A549 (cell line): Measurements from ENCODE around the gene SEPSECS. TPM values are rescaled to one million over a fixed set of nuclear protein-coding genes. Genes with fewer than 3 reads are reported as not detected.

Experiments used
- ATAC-seq, 2 experiments: fragments of 200-7000 bp in 1 of 2; fragments of >200 bp in 1 of 2; cut with Nextera tagmentation in 1 of 2; cut with Tn5 transposase in 1 of 2; 3 replicates each; pipeline versions ENCODE4 v1.8.0 to v1.9.1; 2018 to 2020; ENCODE audit warnings: mild to moderate bottlenecking in 1 of 2, moderate library complexity in 1 of 2
- CTCF ChIA-PET: fragments of 300-600 bp; sonication (Branson Sonifier 250); formaldehyde crosslinking; extraction: SDS; loops from one replicate; lab custom pipeline; 2021; ENCODE audit warnings: antibody characterized with exemption, inconsistent platforms; lab: Yijun Ruan, JAX
- POLR2A ChIA-PET: fragments of 350-600 bp; formaldehyde crosslinking; extraction: SDS; loops from one replicate; lab custom pipeline; 2021; ENCODE audit warnings: antibody characterized with exemption, inconsistent platforms; lab: Yijun Ruan, JAX
- DNase-seq, 2 experiments: peaks; one replicate each; pipeline versions ENCODE4 v3.0.0 to v3.0.0-alpha.2; 2011 to 2016; ENCODE audit warnings: low read depth in 1 of 2, low spot score in 1 of 2
- FAIRE-seq: peaks from 2 replicates; lab custom pipeline; 2011; peaks lifted over from hg19 to GRCh38; lab: Jason Lieb, UNC
- H3K27ac ChIP-seq, 2 experiments: fragments of >200 bp; sonication (Bioruptor Twin); formaldehyde crosslinking; 3 replicates each; pipeline ENCODE4 v1.5.1; 2016 to 2017
- H3K4me1 ChIP-seq: fragments of >200 bp; sonication (Bioruptor Twin); formaldehyde crosslinking; 3 replicates; pipeline ENCODE4 v1.6.1; 2016
- H3K4me2 ChIP-seq: fragments of >200 bp; sonication (Bioruptor Twin); formaldehyde crosslinking; 3 replicates; pipeline ENCODE4 v1.6.1; 2016
- H3K4me3 ChIP-seq: fragments of >200 bp; sonication (Bioruptor Twin); formaldehyde crosslinking; 3 replicates; pipeline ENCODE4 v1.5.1; 2016
- H3K9me3 ChIP-seq: fragments of >200 bp; sonication (Bioruptor Twin); formaldehyde crosslinking; 3 replicates; pipeline ENCODE4 v1.6.1; 2016
- BHLHE40 ChIP-seq: IDR thresholded peaks from 2 replicates; pipeline ENCODE4 v1.6.1; 2012; ENCODE audit warnings: low read depth, low read length, inconsistent platforms
- CBX2 ChIP-seq: fragments of 200-600 bp; sonication (generic); IDR thresholded peaks from 2 replicates; pipeline ENCODE4 v1.6.1; 2016; ENCODE audit warnings: low read depth, mild to moderate bottlenecking, borderline replicate concordance
- CEBPB ChIP-seq, 2 experiments: fragments of >200 bp in 1 of 2; sonication (Bioruptor Twin) in 1 of 2; formaldehyde crosslinking in 1 of 2; IDR thresholded peaks; 2 replicates each; pipeline ENCODE4 v1.6.1; 2012 to 2016
- CHD2 ChIP-seq: fragments of 150-350 bp; IDR thresholded peaks from 2 replicates; pipeline ENCODE4 v1.6.1; 2014; ENCODE audit warnings: low read length; ENCODE audit not compliant: partially characterized antibody
- EHF ChIP-seq: fragments of 250-450 bp; sonication (Bioruptor Pico); IDR thresholded peaks from 2 replicates; pipeline ENCODE4 v1.5.0; 2020; ENCODE audit warnings: mild to moderate bottlenecking
- GATA3 ChIP-seq: IDR thresholded peaks from 2 replicates; pipeline ENCODE4 v1.6.1; 2012; ENCODE audit warnings: borderline replicate concordance
- HEYL ChIP-seq: fragments of 250-450 bp; sonication (Bioruptor Pico); IDR thresholded peaks from 2 replicates; pipeline ENCODE4 v1.8.0; 2021; ENCODE audit warnings: mild to moderate bottlenecking, moderate library complexity
- HOXA7 ChIP-seq: fragments of 250-450 bp; sonication (Bioruptor Pico); IDR thresholded peaks from 2 replicates; pipeline ENCODE4 v1.5.0; 2020; ENCODE audit warnings: mild to moderate bottlenecking, moderate library complexity
- HOXB5 ChIP-seq: fragments of 250-450 bp; sonication (Bioruptor Pico); IDR thresholded peaks from 2 replicates; pipeline ENCODE4 v1.5.0; 2020; ENCODE audit warnings: mild to moderate bottlenecking, moderate library complexity
- JUN ChIP-seq, 2 experiments: fragments of >200 bp; sonication (Bioruptor Twin); formaldehyde crosslinking; IDR thresholded peaks; 2 replicates in 1 of 2; 3 replicates in 1 of 2; pipeline ENCODE4 v1.6.1; 2016 to 2017
- JUNB ChIP-seq: fragments of >200 bp; sonication (Bioruptor Twin); formaldehyde crosslinking; IDR thresholded peaks from 2 replicates; pipeline ENCODE4 v1.6.1; 2016
- KDM5A ChIP-seq: fragments of 200-600 bp; sonication (generic); IDR thresholded peaks from 2 replicates; pipeline ENCODE4 v1.6.1; 2016; ENCODE audit warnings: antibody characterized with exemption, mild to moderate bottlenecking
- MYC ChIP-seq: IDR thresholded peaks from 2 replicates; pipeline ENCODE4 v1.6.1; 2012; ENCODE audit warnings: mild to moderate bottlenecking, inconsistent platforms, low read length, improper control_type of control experiment, borderline replicate concordance
- NR3C1 ChIP-seq: fragments of >200 bp; sonication (Bioruptor Twin); formaldehyde crosslinking; IDR thresholded peaks from 3 replicates; pipeline ENCODE4 v1.6.1; 2017
- PHF8 ChIP-seq: fragments of 200-600 bp; sonication (generic); IDR thresholded peaks from 2 replicates; pipeline ENCODE4 v1.6.1; 2016; ENCODE audit warnings: low read depth, mild to moderate bottlenecking, antibody characterized with exemption, moderate library complexity, borderline replicate concordance
- RAD21 ChIP-seq, 2 experiments: fragments of >200 bp in 1 of 2; sonication (Bioruptor Twin) in 1 of 2; formaldehyde crosslinking in 1 of 2; IDR thresholded peaks in 1 of 2; conservative IDR thresholded peaks in 1 of 2; 2 replicates in 1 of 2; 3 replicates in 1 of 2; pipeline ENCODE4 v1.6.1; 2012 to 2018; ENCODE audit warnings: inconsistent platforms in 1 of 2
- REST ChIP-seq: fragments of 200-600 bp; sonication (generic); IDR thresholded peaks from 2 replicates; pipeline ENCODE4 v1.6.1; 2016; ENCODE audit warnings: antibody characterized with exemption, mild to moderate bottlenecking, moderate library complexity
- RNF2 ChIP-seq: fragments of 200-600 bp; sonication (generic); IDR thresholded peaks from 2 replicates; pipeline ENCODE4 v1.6.1; 2016; ENCODE audit warnings: low read depth, mild to moderate bottlenecking, antibody characterized with exemption, moderate library complexity, borderline replicate concordance
- WGBS: methylation state at CpG from one replicate; pipeline ENCODE4 v1.1.6; 2017; ENCODE audit errors: missing lambda C conversion rate; 5-methylcytosine and 5-hydroxymethylcytosine counted together
- polyA plus RNA-seq, 4 experiments: library from polyadenylated mRNA; depleted of rRNA in 3 of 4; stranded (reverse); fragments of >200 nt; fragmentation: RNase III in 1 of 4; extraction: RNeasy Plus Mini Kit Qiagen cat#74134 plus additional on column Dnase treatment in 1 of 4; gene quantifications; 2 replicates in 3 of 4; 3 replicates in 1 of 4; pipeline ENCODE4 v1.2.3, GENCODE V29; 2011 to 2017
- TF ChIP-seq, protein P1 (sequence below): fragments of 150-350 bp; IDR thresholded peaks from 2 replicates; pipeline ENCODE4 v1.6.1; 2014; ENCODE audit warnings: low read depth, mild to moderate bottlenecking, low read length
- TF ChIP-seq, protein P2 (sequence below): fragments of >200 bp; sonication (Bioruptor Twin); formaldehyde crosslinking; IDR thresholded peaks from 2 replicates; pipeline ENCODE4 v1.6.1; 2016

Gene SEPSECS
- polyA plus RNA-seq, 2 of the 4 experiments (the other 2 are of a cell fraction) = 2.9 to 9.7 TPM

GRCh38 chr4:25078523-25078922 is 81.7 kb downstream of the SEPSECS start (continued):
- TF ChIP-seq BHLHE40 (no peak), REST (no peak), KDM5A (no peak), JUNB (no peak), CBX2 (no peak), NR3C1 (no peak)

DNA sequence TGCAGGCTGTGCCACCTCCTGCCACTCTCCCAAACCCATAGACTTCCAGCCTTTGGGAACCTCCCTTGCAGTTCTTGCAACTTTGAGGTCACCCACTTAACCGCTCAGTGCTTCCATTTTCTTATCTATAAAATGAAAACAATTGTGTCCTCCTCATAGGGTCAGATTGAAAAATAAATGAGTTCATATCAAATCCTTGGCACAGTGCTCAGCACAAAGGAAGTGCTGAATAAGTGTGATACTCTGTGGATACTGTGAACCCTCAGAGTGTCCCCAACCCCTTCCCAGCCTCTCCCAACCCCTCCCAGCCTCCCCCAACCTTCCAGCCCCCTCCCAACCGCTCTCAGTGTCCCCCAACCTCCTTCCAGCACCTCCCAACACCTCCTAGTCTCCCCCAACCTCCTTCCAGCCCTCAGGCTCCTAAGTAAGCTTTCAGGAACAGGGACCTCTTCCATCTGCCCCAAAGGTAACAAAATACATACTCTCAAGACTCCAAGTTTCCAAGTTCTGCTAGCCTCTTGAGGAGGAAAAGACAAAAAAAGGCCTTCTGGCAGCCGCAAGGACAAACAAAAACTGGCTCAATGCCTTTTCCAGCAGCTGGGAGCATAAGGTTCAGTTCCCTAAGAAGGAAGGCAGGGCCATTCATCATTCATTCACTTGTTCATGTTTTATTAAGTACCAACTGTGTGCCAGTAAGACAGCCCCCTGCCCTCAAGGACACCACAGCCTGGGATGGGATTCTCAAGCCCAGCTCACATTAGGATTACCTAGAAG is 83.4 kb downstream of the SEPSECS start:
- Histone ChIP-seq H3K4me3 (no peak overlapping the region), H3K9me3 (no peaks in the 10 kb centered on the region), H3K4me1 (no peaks in the 10 kb centered on the region), H3K27ac (no peak overlapping the region), H3K4me2 (no peak overlapping the region)
- 17% methylated on average over 3 of the region's 3 CpGs for WGBS
- CTCF ChIA-PET = interaction anchor here (0.6 kb wide), 1 partner anchor 146 kb away, joined by 4 read pairs; no protein-coding TSS in a partner anchor
- DNase-seq (no peak), FAIRE-seq (no peak), ATAC-seq (no peak)
- POLR2A ChIA-PET = no interaction called here
- TF ChIP-seq NR3C1 = no peak
- no peak for TF ChIP-seq PHF8
- no peak for TF ChIP-seq EHF (CRISPR knock-in tag)
- no peak for TF ChIP-seq GATA3
- no peak for TF ChIP-seq MYC
- TF ChIP-seq RAD21 (conservative IDR thresholded peaks at IDR 0.05 in 1 of 2, IDR thresholded peaks at IDR 0.05 in 1 of 2) = no peak
- TF ChIP-seq RNF2 = no peak
- TF ChIP-seq, protein P1, sequence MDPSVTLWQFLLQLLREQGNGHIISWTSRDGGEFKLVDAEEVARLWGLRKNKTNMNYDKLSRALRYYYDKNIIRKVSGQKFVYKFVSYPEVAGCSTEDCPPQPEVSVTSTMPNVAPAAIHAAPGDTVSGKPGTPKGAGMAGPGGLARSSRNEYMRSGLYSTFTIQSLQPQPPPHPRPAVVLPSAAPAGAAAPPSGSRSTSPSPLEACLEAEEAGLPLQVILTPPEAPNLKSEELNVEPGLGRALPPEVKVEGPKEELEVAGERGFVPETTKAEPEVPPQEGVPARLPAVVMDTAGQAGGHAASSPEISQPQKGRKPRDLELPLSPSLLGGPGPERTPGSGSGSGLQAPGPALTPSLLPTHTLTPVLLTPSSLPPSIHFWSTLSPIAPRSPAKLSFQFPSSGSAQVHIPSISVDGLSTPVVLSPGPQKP = no peak
- no peak for TF ChIP-seq REST
- TF ChIP-seq, protein P2, sequence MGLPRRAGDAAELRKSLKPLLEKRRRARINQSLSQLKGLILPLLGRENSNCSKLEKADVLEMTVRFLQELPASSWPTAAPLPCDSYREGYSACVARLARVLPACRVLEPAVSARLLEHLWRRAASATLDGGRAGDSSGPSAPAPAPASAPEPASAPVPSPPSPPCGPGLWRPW = no peak
- TF ChIP-seq JUN (IDR thresholded peaks at IDR 0.05) = no peak
- no peak for TF ChIP-seq HOXA7 (CRISPR knock-in tag)
- TF ChIP-seq HOXB5 (CRISPR knock-in tag) = no peak
- no peak for TF ChIP-seq HEYL (CRISPR knock-in tag)
- TF ChIP-seq CHD2 = no peak
- no peak for TF ChIP-seq JUNB
- no peak for TF ChIP-seq CEBPB (IDR thresholded peaks at IDR 0.05)
